Panc1 (cell line): ENCODE data around the gene TEPSIN. TPM values are rescaled to one million over a fixed set of nuclear protein-coding genes. Genes with fewer than 3 reads are reported as not detected.

Experiments used
- total RNA-seq: library from RNA; stranded (reverse); gene quantifications from one replicate; pipeline ENCODE4 v1.2.1, GENCODE V29; 2021; ENCODE audit not compliant: unreplicated experiment

Gene TEPSIN
- total RNA-seq, 1 experiment from 2014 or later: 44.9 TPM

Other genes starting within 250 kb of the TEPSIN start
- gene CHMP6, start 247.2 kb downstream of the TEPSIN start, total RNA-seq: 43.7 TPM
- gene BAIAP2, start 203.9 kb downstream of the TEPSIN start, total RNA-seq: 125 TPM
- not detected for gene PVALEF, start 73.5 kb downstream of the TEPSIN start, total RNA-seq
- 3.7 TPM for gene AATK, start 72.8 kb downstream of the TEPSIN start, total RNA-seq
- 26.0 TPM for gene CEP131, start 16.1 kb downstream of the TEPSIN start, total RNA-seq
- gene NDUFAF8, start 263 bp upstream of the TEPSIN start, total RNA-seq: 75.8 TPM
- 188 TPM for gene SLC38A10, start 56.3 kb upstream of the TEPSIN start, total RNA-seq
- 77.4 TPM for gene BAHCC1, start 156.4 kb upstream of the TEPSIN start, total RNA-seq